ENCODE measurements around the gene DPY19L3.

The DPY19L3 gene

GRCh38 chr19:32532233-32532632 is 126.7 kb downstream of the DPY19L3 start:
- no peak for DNase-seq
